HG02763 (cell line): Measurements from ENCODE around the gene RNF44.

ENCODE experiments used
- ATAC-seq: cut with Tn5 transposase; IDR thresholded peaks from one replicate; pipeline ENCODE4 v1.9.1; 2021; ENCODE audit warnings: mild to moderate bottlenecking, moderate library complexity; ENCODE audit not compliant: unreplicated experiment

The RNF44 gene

GRCh38 chr5:176524987-176525386 is 12.2 kb downstream of the RNF44 start:
- ATAC-seq, result no peak

GRCh38 chr5:176524138-176524537 is 13.1 kb downstream of the RNF44 start:
- no peak for ATAC-seq

- no peak for ATAC-seq
These were observed 15.4 kb downstream of the RNF44 start for GRCh38 chr5:176521699-176522263.

- ATAC-seq, result no peak
These were observed 15.9 kb downstream of the RNF44 start for GRCh38 chr5:176521286-176521685.

GRCh38 chr5:176519810-176520720 is 17.1 kb downstream of the RNF44 start:
- no peak for ATAC-seq

- ATAC-seq, result no peak
These were observed 20.0 kb downstream of the RNF44 start for GRCh38 chr5:176517053-176517661.

- ATAC-seq, result no peak
These were observed 21.8 kb downstream of the RNF44 start for GRCh38 chr5:176515396-176515795.

GRCh38 chr5:176514244-176514950 is 22.8 kb downstream of the RNF44 start:
- no peak for ATAC-seq

GRCh38 chr5:176513788-176514187 is 23.4 kb downstream of the RNF44 start:
- no peak for ATAC-seq

GRCh38 chr5:176508603-176509002 is 28.6 kb downstream of the RNF44 start:
- no peak for ATAC-seq

- no peak for ATAC-seq
These were observed 29.3 kb downstream of the RNF44 start for GRCh38 chr5:176507911-176508310.

GRCh38 chr5:176503496-176503895 is 33.7 kb downstream of the RNF44 start:
- ATAC-seq, result no peak

- no peak for ATAC-seq
These were observed 35.9 kb downstream of the RNF44 start for GRCh38 chr5:176501333-176501732.

GRCh38 chr5:176500511-176500910 is 36.7 kb downstream of the RNF44 start:
- ATAC-seq, result no peak

- ATAC-seq, result no peak
These were observed 37.9 kb downstream of the RNF44 start for GRCh38 chr5:176499273-176499672.

- no peak for ATAC-seq
These were observed 39.4 kb downstream of the RNF44 start for GRCh38 chr5:176497852-176498251.

- no peak for ATAC-seq
These were observed 44.8 kb downstream of the RNF44 start for GRCh38 chr5:176492431-176492830.

GRCh38 chr5:176491901-176492300 is 45.3 kb downstream of the RNF44 start:
- ATAC-seq, result no peak

GRCh38 chr5:176491101-176491502 is 46.1 kb downstream of the RNF44 start:
- ATAC-seq, result no peak

- ATAC-seq, result no peak
These were observed 46.9 kb downstream of the RNF44 start for GRCh38 chr5:176490301-176490700.

- no peak for ATAC-seq
These were observed 48.1 kb downstream of the RNF44 start for GRCh38 chr5:176489077-176489476.
